K562 treated with DMSO at 1 percent for 4 hours (cell line): ENCODE measurements around the gene GLOD4. TPM values are rescaled to one million over a fixed set of nuclear protein-coding genes. Genes with fewer than 3 reads are reported as not detected.

Experiments used
- total RNA-seq: library from RNA; unstranded; fragments of 300-600 nt; gene quantifications from 2 replicates; pipeline ENCODE4 v1.2.3, GENCODE V29; 2022; ENCODE audit not compliant: insufficient read depth

Gene GLOD4
- total RNA-seq: 27.0 and 28.9 TPM in 2 replicates

GRCh38 chr17:781805-782731 is at the start of gene GLOD4, which contains the start of gene MRM3:
Gene GLOD4 (minus strand): TSS chr17:782280. CDS start chr17:782255, 25 bp downstream.
Gene MRM3 (plus strand): TSS chr17:782353. CDS start chr17:782379, 26 bp downstream.

GRCh38 chr17:752002-752619 is 30.0 kb downstream of the GLOD4 start, which contains the start of gene GEMIN4:
Gene GEMIN4 (minus strand): TSS chr17:752264. CDS start chr17:752142, 122 bp downstream.

GRCh38 chr17:732067-732901 is 49.8 kb downstream of the GLOD4 start, which contains the start of gene TLCD3A:
Gene TLCD3A (plus strand): TSS chr17:732596. CDS start chr17:732648, 52 bp downstream.

Other genes with a start within 250 kb of the GLOD4 start
- gene VPS53, start 67.4 kb downstream of the GLOD4 start, total RNA-seq: 4.0 and 9.4 TPM in 2 replicates
- gene TLCD3A, start 49.7 kb downstream of the GLOD4 start, total RNA-seq: 3.1 and 4.3 TPM in 2 replicates
- 9.2 and 10.7 TPM in 2 replicates for gene GEMIN4, start 30.0 kb downstream of the GLOD4 start, total RNA-seq
- 9.4 and 11.6 TPM in 2 replicates for gene MRM3, start 73 bp upstream of the GLOD4 start, total RNA-seq
- gene NXN, start 197.5 kb upstream of the GLOD4 start, total RNA-seq: 2.8 and 4.7 TPM in 2 replicates
- gene TIMM22, start 214.8 kb upstream of the GLOD4 start, total RNA-seq: 3.6 and 4.1 TPM in 2 replicates